HG02970 (cell line): ENCODE results near the gene TTLL13.

Experiments used
- ATAC-seq: cut with Tn5 transposase; IDR thresholded peaks from one replicate; pipeline ENCODE4 v1.9.1; 2021; ENCODE audit warnings: mild to moderate bottlenecking, moderate library complexity, moderate number of reproducible peaks; ENCODE audit not compliant: unreplicated experiment, low FRiP score

TTLL13 gene

GRCh38 chr15:90306560-90306959, 57.2 kb downstream of the TTLL13 start:
- ATAC-seq, result no peak

GRCh38 chr15:90307661-90308060, 58.3 kb downstream of the TTLL13 start:
- no peak for ATAC-seq

DNA sequence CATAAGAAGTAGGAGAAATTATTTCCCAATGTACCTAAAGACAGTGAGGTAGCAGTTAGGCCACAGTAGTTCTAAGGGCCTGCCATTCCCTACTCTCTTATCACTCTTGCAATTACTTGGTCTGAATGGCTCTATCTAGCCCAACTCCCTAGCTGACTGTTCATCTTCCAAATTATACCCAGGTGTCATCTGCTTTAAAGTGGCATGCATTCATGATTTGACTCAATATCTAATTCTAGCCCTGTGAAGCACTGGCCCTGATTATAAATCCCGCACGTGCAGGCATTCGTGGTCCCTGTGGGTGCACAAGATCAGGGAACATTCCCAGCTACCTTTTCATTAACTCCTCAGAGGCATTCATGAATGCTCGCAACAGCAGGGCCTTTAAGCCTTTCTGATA, 59.7 kb downstream of the TTLL13 start:
- no peak for ATAC-seq
